SK-N-SH (cell line): ENCODE data around the gene ZBTB43. TPM values are rescaled to one million over a fixed set of nuclear protein-coding genes. Genes with fewer than 3 reads are reported as not detected.

Source experiments
- CTCF ChIA-PET: fragments of 300-600, 350-600 bp; formaldehyde crosslinking; extraction: SDS; loops from one replicate; lab custom pipeline; 2021; lab: Yijun Ruan, JAX
- POLR2A ChIA-PET: fragments of 350-600 bp; sonication (Branson Sonifier 250); formaldehyde crosslinking; extraction: SDS; loops from one replicate; lab custom pipeline; 2020; ENCODE audit warnings: antibody characterized with exemption, inconsistent platforms; lab: Yijun Ruan, JAX
- DNase-seq: peaks from one replicate; pipeline ENCODE4 v3.0.0; 2012
- H2AFZ ChIP-seq: fragments of 200-600 bp; sonication (generic); 2 replicates; pipeline ENCODE4 v1.8.1; 2016; ENCODE audit warnings: antibody characterized with exemption, mild to moderate bottlenecking, low read depth
- H3F3A ChIP-seq: fragments of 200-600 bp; sonication (generic); replicated peaks from 2 replicates; pipeline ENCODE3; 2016; ENCODE audit warnings: antibody characterized with exemption, mild to moderate bottlenecking; ENCODE audit not compliant: insufficient read depth
- H3K27ac ChIP-seq, 2 experiments: fragments of 200-500 bp in 1 of 2; fragments of 200-600 bp in 1 of 2; sonication (Bioruptor generic) in 1 of 2; sonication (generic), shearing (Covaris generic) in 1 of 2; 2 replicates each; pipeline versions ENCODE4 v1.5.1 to v1.6.1; 2014 to 2016; ENCODE audit warnings: low read depth in 2 of 2, inconsistent platforms in 1 of 2, low read length in 1 of 2, mild to moderate bottlenecking in 1 of 2, mixed read lengths in 1 of 2
- H3K27me3 ChIP-seq: fragments of 200-600 bp; sonication (generic), shearing (Covaris generic); 2 replicates; pipeline ENCODE4 v1.6.1; 2016; ENCODE audit warnings: mixed run types; ENCODE audit not compliant: insufficient read depth
- H3K36me3 ChIP-seq, 2 experiments: fragments of 200-500 bp in 1 of 2; fragments of 200-600 bp in 1 of 2; sonication (Bioruptor generic) in 1 of 2; sonication (generic) in 1 of 2; replicated peaks in 1 of 2; 2 replicates each; pipeline versions ENCODE3 to v1.5.1; 2014 to 2016; ENCODE audit warnings: low read length in 1 of 2, mild to moderate bottlenecking in 1 of 2; ENCODE audit not compliant: insufficient read depth in 2 of 2, control insufficient read depth in 1 of 2
- H3K4me1 ChIP-seq, 2 experiments: fragments of 200-500 bp in 1 of 2; fragments of 200-600 bp in 1 of 2; sonication (Bioruptor generic) in 1 of 2; sonication (generic), shearing (Covaris generic) in 1 of 2; 2 replicates each; pipeline versions ENCODE4 v1.5.1 to v1.6.1; 2014 to 2016; ENCODE audit warnings: low read depth in 1 of 2, low read length in 1 of 2, mixed run types in 1 of 2; ENCODE audit not compliant: insufficient read depth in 2 of 2, control insufficient read depth in 1 of 2
- H3K4me2 ChIP-seq: fragments of 200-600 bp; sonication (generic), shearing (Covaris generic); 2 replicates; pipeline ENCODE4 v1.6.1; 2017; ENCODE audit warnings: mixed run types
- H3K4me3 ChIP-seq, 2 experiments: fragments of 200-500 bp in 1 of 2; fragments of 200-600 bp in 1 of 2; sonication (Bioruptor generic) in 1 of 2; sonication (generic), shearing (Covaris generic) in 1 of 2; 2 replicates each; pipeline versions ENCODE4 v1.5.1 to v1.8.1; 2014 to 2016; ENCODE audit warnings: low read depth in 2 of 2, inconsistent platforms in 1 of 2, low read length in 1 of 2, mild to moderate bottlenecking in 1 of 2, mixed read lengths in 1 of 2, moderate library complexity in 1 of 2
- H3K79me2 ChIP-seq: fragments of 200-600 bp; sonication (generic); 2 replicates; pipeline ENCODE4 v1.8.1; 2017; ENCODE audit warnings: mild to moderate bottlenecking; ENCODE audit not compliant: insufficient read depth
- H3K9ac ChIP-seq: fragments of 200-600 bp; sonication (generic); 2 replicates; pipeline ENCODE4 v1.6.1; 2017; ENCODE audit warnings: mixed run types
- H3K9me2 ChIP-seq: fragments of 200-600 bp; sonication (generic); 2 replicates; pipeline ENCODE4 v1.6.1; 2017; ENCODE audit warnings: mixed run types
- H3K9me3 ChIP-seq: fragments of 200-600 bp; sonication (generic); 2 replicates; pipeline ENCODE4 v1.6.1; 2017; ENCODE audit warnings: mixed run types, mild to moderate bottlenecking, moderate library complexity
- H4K20me1 ChIP-seq: fragments of 200-600 bp; sonication (generic); 2 replicates; pipeline ENCODE4 v1.6.1; 2017; ENCODE audit warnings: mild to moderate bottlenecking, mixed run types; ENCODE audit not compliant: insufficient read depth
- CHD2 ChIP-seq: fragments of 150-350 bp; IDR thresholded peaks from 2 replicates; pipeline ENCODE4 v1.6.1; 2018; ENCODE audit warnings: low read length; ENCODE audit not compliant: partially characterized antibody
- ELF1 ChIP-seq: IDR thresholded peaks from 2 replicates; pipeline ENCODE4 v1.4.0; 2012
- EZH2phosphoT487 ChIP-seq: fragments of 200-600 bp; sonication (generic); IDR thresholded peaks from 2 replicates; pipeline ENCODE4 v1.6.1; 2017; ENCODE audit warnings: low read depth, mixed run types, mild to moderate bottlenecking, antibody characterized with exemption, moderate library complexity, borderline replicate concordance
- FOSL2 ChIP-seq: IDR thresholded peaks from 2 replicates; pipeline ENCODE4 v1.4.0; 2012; ENCODE audit warnings: low read depth, mild to moderate bottlenecking, moderate library complexity, borderline replicate concordance
- FOXJ3 ChIP-seq: sonication (generic); formaldehyde crosslinking; IDR thresholded peaks from 2 replicates; pipeline ENCODE4 v1.5.1; 2020; ENCODE audit warnings: mild to moderate bottlenecking, missing genetic modification reagents
- FOXM1 ChIP-seq: IDR thresholded peaks from 2 replicates; pipeline ENCODE4 v1.4.0; 2012; ENCODE audit warnings: low read depth, mild to moderate bottlenecking
- GABPA ChIP-seq: IDR thresholded peaks from 2 replicates; pipeline ENCODE4 v1.4.0; 2012; ENCODE audit warnings: low read depth, mild to moderate bottlenecking
- JUND ChIP-seq: IDR thresholded peaks from 2 replicates; pipeline ENCODE4 v1.4.0; 2012
- MXI1 ChIP-seq: IDR thresholded peaks from 2 replicates; pipeline ENCODE4 v1.6.1; 2012; ENCODE audit warnings: mild to moderate bottlenecking, low read depth, low read length, improper control_type of control experiment
- NFIC ChIP-seq: IDR thresholded peaks from 2 replicates; pipeline ENCODE4 v1.4.0; 2012; ENCODE audit warnings: borderline replicate concordance
- NRF1 ChIP-seq: IDR thresholded peaks from 2 replicates; pipeline ENCODE4 v1.6.1; 2012; ENCODE audit warnings: low read depth, mild to moderate bottlenecking, low read length
- PBX3 ChIP-seq: IDR thresholded peaks from 2 replicates; pipeline ENCODE4; 2012
- POLR2AphosphoS5 ChIP-seq: IDR thresholded peaks from 2 replicates; pipeline ENCODE4 v1.6.1; 2012; ENCODE audit warnings: low read depth, low read length
- RAD21 ChIP-seq: IDR thresholded peaks from 2 replicates; pipeline ENCODE4 v1.6.1; 2012; ENCODE audit warnings: mild to moderate bottlenecking, low read length
- RXRA ChIP-seq: IDR thresholded peaks from 2 replicates; pipeline ENCODE4 v1.4.0; 2012; ENCODE audit warnings: low read depth, mild to moderate bottlenecking, borderline replicate concordance
- SIN3A ChIP-seq: IDR thresholded peaks from 2 replicates; pipeline ENCODE4 v1.6.1; 2012; ENCODE audit warnings: low read depth, mild to moderate bottlenecking, low read length, moderate library complexity, borderline replicate concordance
- TAF1 ChIP-seq: IDR thresholded peaks from 2 replicates; pipeline ENCODE4 v1.6.1; 2012; ENCODE audit warnings: low read depth, mild to moderate bottlenecking, low read length, moderate library complexity, borderline replicate concordance
- TEAD4 ChIP-seq: IDR thresholded peaks from 2 replicates; pipeline ENCODE4 v1.4.0; 2012; ENCODE audit warnings: mild to moderate bottlenecking, borderline replicate concordance; ENCODE audit not compliant: insufficient read depth
- WGBS: methylation state at CpG from one replicate; pipeline ENCODE4 v1.1.6; 2017; ENCODE audit warnings: low lambda C conversion rate; 5-methylcytosine and 5-hydroxymethylcytosine counted together
- polyA plus RNA-seq, 3 experiments: library from polyadenylated mRNA; depleted of rRNA; stranded (reverse); fragments of >200 nt; gene quantifications; 2 replicates each; pipeline ENCODE4 v1.2.3, GENCODE V29; 2012
- TF ChIP-seq, protein P1 (sequence below): IDR thresholded peaks from 2 replicates; pipeline ENCODE4 v1.4.0; 2012; ENCODE audit warnings: low read depth, borderline replicate concordance
- TF ChIP-seq, protein P2 (sequence below): IDR thresholded peaks from 2 replicates; pipeline ENCODE4 v1.4.0; 2012; ENCODE audit warnings: low read depth, borderline replicate concordance
- TF ChIP-seq, protein P3 (sequence below): fragments of 150-350 bp; IDR thresholded peaks from 2 replicates; pipeline ENCODE4 v1.6.1; 2017; ENCODE audit warnings: antibody characterized with exemption, low read length, low read depth, borderline replicate concordance
- TF ChIP-seq, protein P4 (sequence below): fragments of 150-350 bp; IDR thresholded peaks from 2 replicates; pipeline ENCODE4 v1.6.1; 2016; ENCODE audit warnings: mild to moderate bottlenecking, low read depth, low read length

The ZBTB43 gene
- polyA plus RNA-seq, 1 of the 3 experiments (the other 2 are of a cell fraction): 3.5 TPM

DNA sequence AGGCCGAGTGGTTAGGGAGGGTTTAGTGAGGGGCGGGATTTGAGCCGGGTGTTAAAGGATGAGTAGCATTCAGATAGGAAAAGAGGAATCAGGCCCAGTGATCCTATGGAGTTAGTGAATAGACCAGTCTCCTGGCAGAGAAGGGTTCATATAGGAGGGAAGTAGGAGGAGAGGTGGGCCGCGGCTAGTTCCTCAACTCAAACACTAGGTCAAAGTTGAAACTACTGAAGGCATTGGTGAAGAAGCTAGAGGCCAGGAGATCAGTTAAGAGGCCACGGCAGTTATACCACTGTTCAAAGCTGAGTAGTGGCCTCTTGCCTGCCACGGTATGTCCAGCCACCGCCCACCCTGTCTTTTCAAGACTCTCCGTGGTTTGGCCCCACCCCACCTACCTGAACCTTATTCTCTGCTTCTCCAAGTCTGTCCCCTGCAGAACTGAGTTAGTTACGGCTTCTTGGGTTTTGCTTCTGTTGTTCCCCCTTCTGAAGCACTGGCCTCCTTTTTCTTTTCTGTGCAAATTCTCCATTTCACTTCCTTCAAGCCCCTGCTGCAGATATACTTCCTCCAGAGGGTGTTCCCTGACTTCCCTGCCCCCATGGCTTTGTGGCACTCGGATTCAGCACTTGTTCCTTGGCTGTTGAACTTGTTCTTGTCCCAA is 57.4 kb downstream of the ZBTB43 start:
- H3K36me3 ChIP-seq: peaks cover 30 to 33% of the 10 kb centered on the region in 2 experiments
- H3K4me1 ChIP-seq: peaks cover 0 to 20% of the 10 kb centered on the region in 2 experiments; a peak in 2 of 4 replicates
- WGBS: 75% methylated on average over 11 of the region's 11 CpGs
- no peak overlapping the region for H3K9ac ChIP-seq
- ChIA-PET POLR2A (no interaction called here), CTCF (interaction anchor here (1.0 to 1.1 kb wide), 2 partner anchors 20 to 31 kb away, joined by 3 read pairs; no protein-coding TSS in a partner anchor)
- no peak overlapping the region for H2AFZ ChIP-seq
- no peaks in the 10 kb centered on the region for H3K9me2 ChIP-seq
- H3K4me3 ChIP-seq: peak overlapping the region; percentile 90 to 96
- H3K79me2 ChIP-seq: peaks cover 61% of the 10 kb centered on the region
- H3K27me3 ChIP-seq: peaks cover 5% of the 10 kb centered on the region; the same call in 1 of the 2 replicates
- peak overlapping the region; percentile 96 for H3K4me2 ChIP-seq
- H4K20me1 ChIP-seq: peaks cover 32% of the 10 kb centered on the region
- H3K27ac ChIP-seq: no peak overlapping the region
- DNase-seq: no peak
- H3K9me3 ChIP-seq: no peaks in the 10 kb centered on the region
- TF ChIP-seq, protein P1, sequence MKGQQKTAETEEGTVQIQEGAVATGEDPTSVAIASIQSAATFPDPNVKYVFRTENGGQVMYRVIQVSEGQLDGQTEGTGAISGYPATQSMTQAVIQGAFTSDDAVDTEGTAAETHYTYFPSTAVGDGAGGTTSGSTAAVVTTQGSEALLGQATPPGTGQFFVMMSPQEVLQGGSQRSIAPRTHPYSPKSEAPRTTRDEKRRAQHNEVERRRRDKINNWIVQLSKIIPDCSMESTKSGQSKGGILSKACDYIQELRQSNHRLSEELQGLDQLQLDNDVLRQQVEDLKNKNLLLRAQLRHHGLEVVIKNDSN: no peak
- TF ChIP-seq FOSL2 (no peak), TAF1 (no peak), RXRA (no peak)
- TF ChIP-seq, protein P2, sequence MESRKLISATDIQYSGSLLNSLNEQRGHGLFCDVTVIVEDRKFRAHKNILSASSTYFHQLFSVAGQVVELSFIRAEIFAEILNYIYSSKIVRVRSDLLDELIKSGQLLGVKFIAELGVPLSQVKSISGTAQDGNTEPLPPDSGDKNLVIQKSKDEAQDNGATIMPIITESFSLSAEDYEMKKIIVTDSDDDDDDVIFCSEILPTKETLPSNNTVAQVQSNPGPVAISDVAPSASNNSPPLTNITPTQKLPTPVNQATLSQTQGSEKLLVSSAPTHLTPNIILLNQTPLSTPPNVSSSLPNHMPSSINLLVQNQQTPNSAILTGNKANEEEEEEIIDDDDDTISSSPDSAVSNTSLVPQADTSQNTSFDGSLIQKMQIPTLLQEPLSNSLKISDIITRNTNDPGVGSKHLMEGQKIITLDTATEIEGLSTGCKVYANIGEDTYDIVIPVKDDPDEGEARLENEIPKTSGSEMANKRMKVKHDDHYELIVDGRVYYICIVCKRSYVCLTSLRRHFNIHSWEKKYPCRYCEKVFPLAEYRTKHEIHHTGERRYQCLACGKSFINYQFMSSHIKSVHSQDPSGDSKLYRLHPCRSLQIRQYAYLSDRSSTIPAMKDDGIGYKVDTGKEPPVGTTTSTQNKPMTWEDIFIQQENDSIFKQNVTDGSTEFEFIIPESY: no peak
- TF ChIP-seq, all 33 proteins: peak for 0
- H3F3A ChIP-seq: no peaks in the 10 kb centered on the region

GRCh38 chr9:126864771-126865170 is 59.9 kb downstream of the ZBTB43 start:
- H3K9me2 ChIP-seq: no peaks in the 10 kb centered on the region
- WGBS: 64% methylated on average over 2 of the region's 2 CpGs
- H2AFZ ChIP-seq: no peak overlapping the region
- no peak overlapping the region for H3K4me2 ChIP-seq
- TF ChIP-seq ELF1: no peak
- no peak for TF ChIP-seq RAD21
- TF ChIP-seq SIN3A: no peak
- no peak for TF ChIP-seq MXI1
- no peak for TF ChIP-seq FOXJ3 (CRISPR knock-in tag)
- TF ChIP-seq POLR2AphosphoS5: no peak
- TF ChIP-seq GABPA: no peak
- TF ChIP-seq FOSL2: no peak
- TF ChIP-seq NFIC: no peak
- no peak for TF ChIP-seq PBX3
- TF ChIP-seq TEAD4: no peak
- TF ChIP-seq NRF1: no peak
- TF ChIP-seq FOXM1: no peak
- TF ChIP-seq, protein P3, sequence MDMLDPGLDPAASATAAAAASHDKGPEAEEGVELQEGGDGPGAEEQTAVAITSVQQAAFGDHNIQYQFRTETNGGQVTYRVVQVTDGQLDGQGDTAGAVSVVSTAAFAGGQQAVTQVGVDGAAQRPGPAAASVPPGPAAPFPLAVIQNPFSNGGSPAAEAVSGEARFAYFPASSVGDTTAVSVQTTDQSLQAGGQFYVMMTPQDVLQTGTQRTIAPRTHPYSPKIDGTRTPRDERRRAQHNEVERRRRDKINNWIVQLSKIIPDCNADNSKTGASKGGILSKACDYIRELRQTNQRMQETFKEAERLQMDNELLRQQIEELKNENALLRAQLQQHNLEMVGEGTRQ: no peak
- TF ChIP-seq, protein P4, sequence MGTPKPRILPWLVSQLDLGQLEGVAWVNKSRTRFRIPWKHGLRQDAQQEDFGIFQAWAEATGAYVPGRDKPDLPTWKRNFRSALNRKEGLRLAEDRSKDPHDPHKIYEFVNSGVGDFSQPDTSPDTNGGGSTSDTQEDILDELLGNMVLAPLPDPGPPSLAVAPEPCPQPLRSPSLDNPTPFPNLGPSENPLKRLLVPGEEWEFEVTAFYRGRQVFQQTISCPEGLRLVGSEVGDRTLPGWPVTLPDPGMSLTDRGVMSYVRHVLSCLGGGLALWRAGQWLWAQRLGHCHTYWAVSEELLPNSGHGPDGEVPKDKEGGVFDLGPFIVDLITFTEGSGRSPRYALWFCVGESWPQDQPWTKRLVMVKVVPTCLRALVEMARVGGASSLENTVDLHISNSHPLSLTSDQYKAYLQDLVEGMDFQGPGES: no peak
- no peak for TF ChIP-seq RXRA
- TF ChIP-seq EZH2phosphoT487: no peak
- no peak for TF ChIP-seq JUND
- TF ChIP-seq CHD2: no peak
- TF ChIP-seq, all 33 proteins: peak for 0
- no peaks in the 10 kb centered on the region for H3K27me3 ChIP-seq
- POLR2A ChIA-PET: no interaction called here
- no peak overlapping the region for H3K9ac ChIP-seq
- no peaks in the 10 kb centered on the region for H3F3A ChIP-seq
- DNase-seq: no peak
- H3K9me3 ChIP-seq: no peaks in the 10 kb centered on the region
- H3K4me3 ChIP-seq: no peak overlapping the region
- H3K27ac ChIP-seq: no peak overlapping the region
- CTCF ChIA-PET: interaction anchor here (0.8 to 1.4 kb wide), 3 partner anchors 8 to 63 kb away, joined by 3 to 4 read pairs (median 3); no protein-coding TSS in a partner anchor
- H4K20me1 ChIP-seq: peaks cover 37% of the 10 kb centered on the region
- H3K36me3 ChIP-seq: peaks cover 35 to 44% of the 10 kb centered on the region in 2 experiments
- H3K4me1 ChIP-seq: peaks cover 0 to 18% of the 10 kb centered on the region in 2 experiments; a peak in 2 of 4 replicates
- peaks cover 85% of the 10 kb centered on the region for H3K79me2 ChIP-seq
